ENCODE results near the gene C10orf62. TPM values are rescaled to one million over a fixed set of nuclear protein-coding genes. Genes with fewer than 3 reads are reported as not detected.

C10orf62 gene
- total and polyA plus RNA-seq, 2 of the 8 experiments (the other 6 are each of a cell fraction or from before 2014, with no cell fraction given): 0.05 TPM; not detected in 1

- Histone ChIP-seq H3K14ac (ENCODE audit: insufficient read length) (no peak overlapping the region), H4K8ac (ENCODE audit: extremely low read depth, insufficient read depth, low read length) (no peak overlapping the region), H3K27me3 (replicated peaks in 1 of 4; ENCODE audit: control insufficient read depth in 3 of 4, extremely low read depth in 1 of 4, insufficient read depth in 3 of 4, low read length in 3 of 4) (no peaks in the 10 kb centered on the region), H3K9ac (replicated peaks in 1 of 4; ENCODE audit: extremely low read depth in 1 of 4, low read depth in 3 of 4, low read length in 3 of 4) (no peak overlapping the region; a peak in 1 of 7 replicates), H3K9me3 (ENCODE audit: insufficient read depth in 2 of 2, low read depth in 1 of 2, low read length in 1 of 2) (no peaks in the 10 kb centered on the region), H3K27ac (ENCODE audit: low read depth, low read length) (no peak overlapping the region), H3K4me1 (replicated peaks in 1 of 4; ENCODE audit: control insufficient read depth in 3 of 4, insufficient read depth in 4 of 4, low read length in 3 of 4) (peaks cover 0 to 6% (median 2%) of the 10 kb centered on the region in 4 experiments; a peak in 2 of 7 replicates), H2BK5ac (ENCODE audit: low read depth, low read length) (no peak overlapping the region), H2BK15ac (ENCODE audit: low read length) (no peak overlapping the region), H3K4me3 (ENCODE audit: extremely low read depth in 1 of 4, insufficient read depth in 2 of 4, low read depth in 3 of 4, low read length in 4 of 4) (no peak overlapping the region), H4K91ac (replicated peaks; ENCODE audit: insufficient read length, low read length) (no peak overlapping the region), H2AK5ac (ENCODE audit: low read depth, low read length) (no peak overlapping the region), H3K23ac (ENCODE audit: insufficient read length) (no peak overlapping the region), H3K56ac (replicated peaks; ENCODE audit: insufficient read length, low read depth, low read length) (no peak overlapping the region), H2BK20ac (ENCODE audit: low read length) (no peak overlapping the region), H4K20me1 (replicated peaks in 1 of 2; ENCODE audit: control insufficient read depth in 1 of 2, insufficient read depth in 2 of 2, low read length in 2 of 2) (no peaks in the 10 kb centered on the region), H3K23me2 (ENCODE audit: low read depth, low read length) (peaks cover 1% of the 10 kb centered on the region; the same call in 1 of the 2 replicates), H3K4ac (replicated peaks; ENCODE audit: insufficient read length, low read depth, low read length) (no peak overlapping the region), H3K4me2 (ENCODE audit: insufficient read depth in 1 of 2, low read depth in 2 of 2, low read length in 2 of 2) (no peak overlapping the region), H2BK120ac (replicated peaks; ENCODE audit: low read depth, low read length) (no peak overlapping the region), H3K79me1 (ENCODE audit: low read depth, low read length) (no peaks in the 10 kb centered on the region), H4K5ac (ENCODE audit: insufficient read length, low read depth, low read length) (no peak overlapping the region), H2AFZ (ENCODE audit: low read length) (no peak overlapping the region), H3K36me3 (ENCODE audit: control insufficient read depth in 2 of 4, insufficient read depth in 4 of 4, low read length in 3 of 4) (no peaks in the 10 kb centered on the region), H3K18ac (ENCODE audit: extremely low read depth, low read length) (no peak overlapping the region), H3K79me2 (ENCODE audit: control insufficient read depth in 1 of 2, insufficient read depth in 2 of 2, low read length in 2 of 2) (no peaks in the 10 kb centered on the region), H2BK12ac (ENCODE audit: low read depth, low read length) (no peak overlapping the region)
- POLR2A ChIA-PET (ENCODE audit: partially characterized antibody): interaction anchor here (1.5 to 2.1 kb wide), 2 partner anchors 10 kb away, joined by 3 to 6 read pairs; no protein-coding TSS in a partner anchor
- 89% methylated on average over 5 of the region's 5 CpGs; no CpG with 5 or more reads in 1 of the 2 experiments for WGBS, 2 experiments (ENCODE audit: extremely low coverage in 1 of 2, insufficient coverage in 1 of 2, insufficient read length in 1 of 2, insufficient replicate concordance in 2 of 2, low coverage in 1 of 2, low lambda C conversion rate in 2 of 2, missing lambda C conversion rate in 1 of 2)
- CTCF ChIA-PET (ENCODE audit: partially characterized antibody): interaction anchor here (0.8 to 9.5 kb wide), 9 partner anchors 12 to 190 kb away, joined by 3 to 108 read pairs (median 4); partner anchors contain the start of gene ANKRD2
- DNase-seq (ENCODE audit: low read depth in 1 of 2, low spot score in 2 of 2) (no peak), FAIRE-seq (no peak)
- TF ChIP-seq ASH2L (IDR thresholded peaks at IDR 0.05; ENCODE audit: low read length): no peak
Measured at GRCh38 chr10:97585439-97585811, 4.1 kb upstream of the C10orf62 start.
